Activated naive CD8-positive, alpha-beta T cell treated with anti-CD3 and anti-CD28 coated beads, Interleukin-2, amount 50 U/mL, for 16 hours (primary cell): ENCODE data around the gene RFT1.

Source experiments
- DNase-seq: peaks from one replicate; pipeline ENCODE4 v3.0.0-alpha.2; 2020; ENCODE audit warnings: low read depth, low spot score

Gene RFT1

GRCh38 chr3:53126601-53127000 is 3.6 kb downstream of the RFT1 start:
- DNase-seq, result no peak

- no peak for DNase-seq
Measured at GRCh38 chr3:53123953-53124352, 6.3 kb downstream of the RFT1 start.

- DNase-seq, result no peak
Measured at GRCh38 chr3:53123510-53123909, 6.7 kb downstream of the RFT1 start.

GRCh38 chr3:53122933-53123305 is 7.3 kb downstream of the RFT1 start:
- no peak for DNase-seq

- no peak for DNase-seq
Measured at GRCh38 chr3:53122255-53122932, 7.8 kb downstream of the RFT1 start.

GRCh38 chr3:53120336-53120735 is 9.9 kb downstream of the RFT1 start:
- DNase-seq, result no peak

- DNase-seq, result no peak
Measured at GRCh38 chr3:53116956-53117355, 13.3 kb downstream of the RFT1 start.

GRCh38 chr3:53114412-53115074 is 15.7 kb downstream of the RFT1 start:
- no peak for DNase-seq

- peak; percentile 65 for DNase-seq
Measured at GRCh38 chr3:53114011-53114400, 16.2 kb downstream of the RFT1 start.

- DNase-seq, result no peak
Measured at GRCh38 chr3:53113293-53114010, 16.8 kb downstream of the RFT1 start.

- no peak for DNase-seq
Measured at GRCh38 chr3:53111822-53112221, 18.4 kb downstream of the RFT1 start.

- DNase-seq, result no peak
Measured at GRCh38 chr3:53109891-53110771, 20.1 kb downstream of the RFT1 start.

GRCh38 chr3:53109190-53109589 is 21.0 kb downstream of the RFT1 start:
- no peak for DNase-seq

- no peak for DNase-seq
Measured at GRCh38 chr3:53104762-53105161, 25.5 kb downstream of the RFT1 start.

- DNase-seq, result no peak
Measured at GRCh38 chr3:53103397-53104296, 26.6 kb downstream of the RFT1 start.

GRCh38 chr3:53102601-53103147 is 27.6 kb downstream of the RFT1 start:
- no peak for DNase-seq

GRCh38 chr3:53101956-53102355 is 28.3 kb downstream of the RFT1 start:
- no peak for DNase-seq

- DNase-seq, result no peak
Measured at GRCh38 chr3:53100818-53101466, 29.3 kb downstream of the RFT1 start.

- no peak for DNase-seq
Measured at GRCh38 chr3:53097887-53098286, 32.3 kb downstream of the RFT1 start.

- DNase-seq, result no peak
Measured at GRCh38 chr3:53092942-53093341, 37.3 kb downstream of the RFT1 start.
